Thyroid gland (tissue), 4 donors: ENCODE measurements around the gene PRMT3.
A peak's percentile ranks its signal among the peaks of the same experiment; 100 is the strongest.

Source experiments
- POLR2A ChIP-seq, 2 donors: fragments of 450-650 bp; IDR thresholded peaks; one replicate each; pipeline ENCODE4 v1.6.1; 2017; ENCODE audit warnings: antibody characterized with exemption in 2 of 2, mild to moderate bottlenecking in 2 of 2, moderate library complexity in 1 of 2
- TF ChIP-seq, protein P1 (sequence below), 6 experiments: fragments of 200-600 bp in 3 of 6; fragments of 450-650 bp in 3 of 6; sonication (generic) in 3 of 6; IDR thresholded peaks; one replicate each; pipeline ENCODE4 v1.5.1; 2016 to 2019; ENCODE audit warnings: antibody characterized with exemption in 6 of 6, mild to moderate bottlenecking in 2 of 6, inconsistent platforms in 1 of 6, moderate library complexity in 1 of 6

- TF ChIP-seq, protein P1, sequence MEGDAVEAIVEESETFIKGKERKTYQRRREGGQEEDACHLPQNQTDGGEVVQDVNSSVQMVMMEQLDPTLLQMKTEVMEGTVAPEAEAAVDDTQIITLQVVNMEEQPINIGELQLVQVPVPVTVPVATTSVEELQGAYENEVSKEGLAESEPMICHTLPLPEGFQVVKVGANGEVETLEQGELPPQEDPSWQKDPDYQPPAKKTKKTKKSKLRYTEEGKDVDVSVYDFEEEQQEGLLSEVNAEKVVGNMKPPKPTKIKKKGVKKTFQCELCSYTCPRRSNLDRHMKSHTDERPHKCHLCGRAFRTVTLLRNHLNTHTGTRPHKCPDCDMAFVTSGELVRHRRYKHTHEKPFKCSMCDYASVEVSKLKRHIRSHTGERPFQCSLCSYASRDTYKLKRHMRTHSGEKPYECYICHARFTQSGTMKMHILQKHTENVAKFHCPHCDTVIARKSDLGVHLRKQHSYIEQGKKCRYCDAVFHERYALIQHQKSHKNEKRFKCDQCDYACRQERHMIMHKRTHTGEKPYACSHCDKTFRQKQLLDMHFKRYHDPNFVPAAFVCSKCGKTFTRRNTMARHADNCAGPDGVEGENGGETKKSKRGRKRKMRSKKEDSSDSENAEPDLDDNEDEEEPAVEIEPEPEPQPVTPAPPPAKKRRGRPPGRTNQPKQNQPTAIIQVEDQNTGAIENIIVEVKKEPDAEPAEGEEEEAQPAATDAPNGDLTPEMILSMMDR (IDR thresholded peaks at IDR 0.05) = peak in 4 of 6 experiments; percentile 8 to 51 (median 28)
- TF ChIP-seq POLR2A (IDR thresholded peaks at IDR 0.05) = no peak
Observed at GRCh38 chr11:20397281-20397680, 9.8 kb downstream of the PRMT3 start.
